Astrocyte (in vitro differentiated cells and primary cell): ENCODE results near the gene BAHCC1. TPM values are rescaled to one million over a fixed set of nuclear protein-coding genes. Genes with fewer than 3 reads are reported as not detected.

Source experiments
- DNase-seq: peaks from one replicate; pipeline ENCODE4 v3.0.0-alpha.2; 2010; ENCODE audit warnings: low read depth
- FAIRE-seq: peaks from 2 replicates; lab custom pipeline; 2011; peaks lifted over from hg19 to GRCh38; lab: Jason Lieb, UNC
- H2AFZ ChIP-seq: 2 replicates; pipeline ENCODE4 v1.6.0; 2012; ENCODE audit warnings: low read depth, low read length, inconsistent platforms
- H3K27ac ChIP-seq: 2 replicates; pipeline ENCODE4 v1.5.1; 2011; ENCODE audit warnings: low read depth, low read length, inconsistent platforms
- H3K27me3 ChIP-seq: 2 replicates; pipeline ENCODE4 v1.6.0; 2011; ENCODE audit warnings: low read length, inconsistent platforms; ENCODE audit not compliant: insufficient read depth
- H3K36me3 ChIP-seq: 2 replicates; pipeline ENCODE4 v1.5.1; 2011; ENCODE audit warnings: low read length, inconsistent platforms; ENCODE audit not compliant: insufficient read depth
- H3K4me1 ChIP-seq: 2 replicates; pipeline ENCODE4 v1.5.1; 2011; ENCODE audit warnings: low read length, inconsistent platforms; ENCODE audit not compliant: insufficient read depth
- H3K4me2 ChIP-seq: 2 replicates; pipeline ENCODE4 v1.6.0; 2012; ENCODE audit warnings: low read length, inconsistent platforms
- H3K4me3 ChIP-seq: 2 replicates; pipeline ENCODE4 v1.5.1; 2011; ENCODE audit warnings: low read depth, mild to moderate bottlenecking, low read length, inconsistent platforms; ENCODE audit not compliant: insufficient read depth
- H3K79me2 ChIP-seq: 2 replicates; pipeline ENCODE4 v1.6.0; 2012; ENCODE audit warnings: mild to moderate bottlenecking, low read length, inconsistent platforms; ENCODE audit not compliant: insufficient read depth
- H3K9ac ChIP-seq: 2 replicates; pipeline ENCODE4 v1.6.0; 2012; ENCODE audit warnings: mild to moderate bottlenecking, low read length, inconsistent platforms
- H3K9me3 ChIP-seq: 2 replicates; pipeline ENCODE4 v1.5.1; 2012; ENCODE audit warnings: low read depth, mild to moderate bottlenecking, low read length, inconsistent platforms; ENCODE audit not compliant: insufficient read depth
- H4K20me1 ChIP-seq: 2 replicates; pipeline ENCODE4 v1.6.0; 2012; ENCODE audit warnings: low read length, inconsistent platforms; ENCODE audit not compliant: insufficient read depth
- H3K27ac Mint-ChIP-seq: one replicate; pipeline ENCODE4 v1.8.0; 2021; ENCODE audit warnings: mild to moderate bottlenecking, mixed read lengths; ENCODE audit not compliant: unreplicated experiment
- H3K27me3 Mint-ChIP-seq: one replicate; pipeline ENCODE4 v1.8.0; 2021; ENCODE audit warnings: low read depth, mixed read lengths; ENCODE audit not compliant: unreplicated experiment
- H3K36me3 Mint-ChIP-seq: one replicate; pipeline ENCODE4 v1.8.0; 2021; ENCODE audit warnings: low read depth, mixed read lengths; ENCODE audit not compliant: unreplicated experiment
- H3K4me1 Mint-ChIP-seq: one replicate; pipeline ENCODE4 v1.8.0; 2021; ENCODE audit warnings: low read depth, mixed read lengths; ENCODE audit not compliant: unreplicated experiment
- H3K4me3 Mint-ChIP-seq: one replicate; pipeline ENCODE4 v1.8.0; 2021; ENCODE audit warnings: mild to moderate bottlenecking, moderate library complexity, mixed read lengths; ENCODE audit not compliant: unreplicated experiment
- H3K9me3 Mint-ChIP-seq: one replicate; pipeline ENCODE4 v1.8.0; 2021; ENCODE audit warnings: mild to moderate bottlenecking, mixed read lengths; ENCODE audit not compliant: unreplicated experiment
- EZH2 ChIP-seq: IDR thresholded peaks from 2 replicates; pipeline ENCODE4 v1.6.1; 2012; ENCODE audit warnings: mild to moderate bottlenecking, low read length, inconsistent platforms; ENCODE audit not compliant: insufficient read depth
- total RNA-seq: library from RNA; stranded (reverse); gene quantifications from 2 replicates; pipeline ENCODE4 v1.2.1, GENCODE V29; 2021
- TF ChIP-seq, protein P1 (sequence below): IDR thresholded peaks from 2 replicates; pipeline ENCODE4 v1.5.1; 2011; ENCODE audit warnings: low read depth, mild to moderate bottlenecking, inconsistent platforms, low read length, moderate library complexity; ENCODE audit not compliant: insufficient read depth

Gene BAHCC1
- total RNA-seq, 1 donor from 2014 or later: 18.5 TPM

DNA sequence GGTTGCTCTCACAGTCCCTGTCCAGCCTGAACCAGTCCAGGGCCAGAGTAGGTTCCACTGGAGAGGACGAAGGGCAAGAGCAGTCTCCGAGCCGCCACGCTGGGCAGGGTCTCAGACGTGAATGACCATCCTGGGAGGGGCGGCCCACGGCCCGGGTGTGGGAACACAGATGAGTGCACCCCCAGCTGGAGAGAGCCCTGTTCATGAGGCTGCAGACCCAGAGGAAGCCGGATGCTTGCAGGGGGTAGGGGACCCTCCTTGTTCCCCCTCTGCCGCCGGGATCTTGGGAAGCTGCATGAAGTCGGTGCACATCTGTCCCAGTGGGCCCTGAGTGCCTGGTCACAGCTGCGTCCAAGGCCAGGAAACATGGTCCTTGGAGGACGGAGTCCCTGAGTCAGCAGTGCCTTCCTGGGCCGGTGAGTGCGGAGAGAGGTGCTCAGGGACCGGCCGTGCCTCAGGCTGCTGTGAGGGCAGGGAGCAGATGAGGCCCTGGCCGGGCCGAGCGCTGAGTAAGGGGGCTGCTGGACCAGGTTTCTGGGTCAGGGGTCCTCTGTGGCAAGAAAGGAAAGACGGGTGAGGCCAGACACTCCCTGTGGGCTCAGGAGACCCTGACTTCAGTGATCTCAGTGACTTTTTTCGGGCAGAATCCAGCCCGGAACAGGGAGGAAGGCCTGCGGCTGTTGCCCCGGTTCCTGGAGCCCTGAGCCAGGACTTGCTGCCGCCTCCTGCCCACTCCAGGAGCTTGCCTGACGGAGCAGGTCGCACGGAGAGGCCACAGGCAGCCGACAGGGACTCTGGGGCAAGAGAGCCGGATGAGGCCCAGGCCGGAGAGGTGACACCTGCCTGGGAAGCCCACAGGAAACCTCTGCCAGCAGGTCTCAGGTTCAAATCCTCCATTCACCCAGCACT, 71.6 kb downstream of the BAHCC1 start:
- no peaks in the 10 kb centered on the region for H3K27me3 Mint-ChIP-seq
- H3K4me3 Mint-ChIP-seq: no peak overlapping the region
- H3K27ac ChIP-seq: no peak overlapping the region

DNA sequence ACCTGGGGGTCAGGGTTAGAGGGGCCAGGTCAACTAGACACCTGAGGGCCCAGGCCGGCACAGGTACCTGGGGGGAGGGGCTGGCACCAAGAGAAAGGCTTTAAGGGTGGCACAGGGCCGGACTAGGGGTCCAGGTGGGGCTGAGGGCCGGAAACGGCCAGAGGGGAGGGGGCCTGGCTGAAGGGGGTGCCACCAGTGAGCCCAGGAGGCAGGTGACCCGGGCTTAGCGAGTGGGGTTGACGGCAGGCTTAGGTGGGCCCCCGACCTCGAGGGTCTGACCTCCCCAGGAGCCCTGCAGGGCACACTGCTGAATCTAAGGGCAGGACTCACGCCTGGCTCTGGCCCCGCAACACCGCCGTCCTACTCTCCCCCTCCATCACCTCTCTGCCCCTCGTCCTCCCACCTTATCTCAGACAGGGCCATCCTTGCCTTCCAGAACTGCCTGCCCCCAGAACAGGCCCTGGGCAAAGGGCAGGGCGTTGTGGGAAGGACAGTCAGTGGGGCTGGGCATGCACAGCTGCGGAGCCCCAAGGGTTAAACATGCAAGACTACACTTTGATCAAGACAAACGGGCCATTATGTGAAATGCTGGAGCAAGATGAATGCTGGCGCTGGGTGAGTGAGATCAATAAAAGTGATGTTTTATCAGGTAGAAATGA, 73.0 kb downstream of the BAHCC1 start:
- Mint-ChIP-seq H3K4me3 (no peak overlapping the region), H3K36me3 (peaks cover 6% of the 10 kb centered on the region), H3K4me1 (no peaks in the 10 kb centered on the region), H3K9me3 (no peaks in the 10 kb centered on the region), H3K27me3 (peaks cover 2% of the 10 kb centered on the region), H3K27ac (no peak overlapping the region)
- H3K27me3 ChIP-seq: no peaks in the 10 kb centered on the region
- no peaks in the 10 kb centered on the region for H3K9me3 ChIP-seq
- H3K9ac ChIP-seq: no peak overlapping the region
- no peaks in the 10 kb centered on the region for H3K36me3 ChIP-seq
- H3K79me2 ChIP-seq: no peaks in the 10 kb centered on the region
- no peak overlapping the region for H3K4me3 ChIP-seq
- no peak overlapping the region for H3K4me2 ChIP-seq
- no peak overlapping the region for H3K27ac ChIP-seq
- H4K20me1 ChIP-seq: no peaks in the 10 kb centered on the region
- TF ChIP-seq EZH2: no peak
- TF ChIP-seq, protein P1, sequence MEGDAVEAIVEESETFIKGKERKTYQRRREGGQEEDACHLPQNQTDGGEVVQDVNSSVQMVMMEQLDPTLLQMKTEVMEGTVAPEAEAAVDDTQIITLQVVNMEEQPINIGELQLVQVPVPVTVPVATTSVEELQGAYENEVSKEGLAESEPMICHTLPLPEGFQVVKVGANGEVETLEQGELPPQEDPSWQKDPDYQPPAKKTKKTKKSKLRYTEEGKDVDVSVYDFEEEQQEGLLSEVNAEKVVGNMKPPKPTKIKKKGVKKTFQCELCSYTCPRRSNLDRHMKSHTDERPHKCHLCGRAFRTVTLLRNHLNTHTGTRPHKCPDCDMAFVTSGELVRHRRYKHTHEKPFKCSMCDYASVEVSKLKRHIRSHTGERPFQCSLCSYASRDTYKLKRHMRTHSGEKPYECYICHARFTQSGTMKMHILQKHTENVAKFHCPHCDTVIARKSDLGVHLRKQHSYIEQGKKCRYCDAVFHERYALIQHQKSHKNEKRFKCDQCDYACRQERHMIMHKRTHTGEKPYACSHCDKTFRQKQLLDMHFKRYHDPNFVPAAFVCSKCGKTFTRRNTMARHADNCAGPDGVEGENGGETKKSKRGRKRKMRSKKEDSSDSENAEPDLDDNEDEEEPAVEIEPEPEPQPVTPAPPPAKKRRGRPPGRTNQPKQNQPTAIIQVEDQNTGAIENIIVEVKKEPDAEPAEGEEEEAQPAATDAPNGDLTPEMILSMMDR: no peak
- FAIRE-seq (no peak), DNase-seq (no peak)
- no peak overlapping the region for H2AFZ ChIP-seq
- no peaks in the 10 kb centered on the region for H3K4me1 ChIP-seq

More for the DNA sequence above, 71.6 kb downstream of the BAHCC1 start:
- Histone ChIP-seq H3K9me3 (no peaks in the 10 kb centered on the region), H3K27me3 (no peaks in the 10 kb centered on the region), H2AFZ (no peak overlapping the region), H3K4me3 (no peak overlapping the region), H4K20me1 (no peaks in the 10 kb centered on the region), H3K9ac (no peak overlapping the region), H3K36me3 (no peaks in the 10 kb centered on the region), H3K4me1 (no peaks in the 10 kb centered on the region), H3K79me2 (no peaks in the 10 kb centered on the region), H3K4me2 (no peak overlapping the region)
- Mint-ChIP-seq H3K9me3 (no peaks in the 10 kb centered on the region), H3K36me3 (peaks cover 6% of the 10 kb centered on the region), H3K27ac (no peak overlapping the region), H3K4me1 (no peaks in the 10 kb centered on the region)
- no peak for DNase-seq
- no peak for FAIRE-seq
- TF ChIP-seq EZH2: no peak

DNA sequence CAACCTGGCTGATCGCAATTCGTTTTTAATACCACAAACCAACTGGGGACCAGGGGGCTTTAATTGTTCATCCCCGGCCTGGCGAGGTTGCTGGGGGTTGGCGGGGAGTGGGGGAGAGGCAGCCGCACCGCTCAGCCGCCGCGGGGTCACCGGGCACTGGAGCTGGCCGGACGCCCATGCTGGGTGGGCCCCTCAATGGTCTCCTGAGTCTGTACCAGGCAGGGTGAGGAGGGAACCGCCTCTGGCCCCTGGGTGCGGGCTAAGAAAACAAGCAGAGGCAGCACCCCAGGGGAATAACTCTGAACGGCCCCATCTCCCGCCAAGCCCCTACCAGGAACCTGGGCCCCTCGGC, 73.5 kb downstream of the BAHCC1 start:
- Histone ChIP-seq H2AFZ (no peak overlapping the region), H3K27ac (no peak overlapping the region), H3K36me3 (no peaks in the 10 kb centered on the region), H3K79me2 (no peaks in the 10 kb centered on the region), H3K27me3 (no peaks in the 10 kb centered on the region), H3K4me2 (no peak overlapping the region), H3K4me1 (no peaks in the 10 kb centered on the region), H3K4me3 (no peak overlapping the region), H3K9ac (no peak overlapping the region), H3K9me3 (no peaks in the 10 kb centered on the region), H4K20me1 (no peaks in the 10 kb centered on the region)
- TF ChIP-seq, protein P1: no peak
- no peak for TF ChIP-seq EZH2
- H3K9me3 Mint-ChIP-seq: no peaks in the 10 kb centered on the region
- peaks cover 3% of the 10 kb centered on the region for H3K27me3 Mint-ChIP-seq
- no peaks in the 10 kb centered on the region for H3K4me1 Mint-ChIP-seq
- H3K27ac Mint-ChIP-seq: no peak overlapping the region
- no peak overlapping the region for H3K4me3 Mint-ChIP-seq
- H3K36me3 Mint-ChIP-seq: peaks cover 4% of the 10 kb centered on the region
- no peak for FAIRE-seq
- DNase-seq: no peak
